T-helper 9 cell (primary cell): ENCODE data around the gene IMPDH2.
"Not testable (repeated sequence)": the region's sequence is repeated elsewhere in the genome, so short reads cannot be mapped to it uniquely, and the experiment has no call there.

Source experiments
- DNase-seq: peaks from one replicate; pipeline ENCODE4 v3.0.0-alpha.2; 2020

IMPDH2 gene

GRCh38 chr3:49021213-49021812 is 7.9 kb downstream of the IMPDH2 start:
- DNase-seq: peak; percentile 99

GRCh38 chr3:49020330-49021212 is 8.6 kb downstream of the IMPDH2 start:
- peak; percentile 16 for DNase-seq

- DNase-seq: no peak
Observed at GRCh38 chr3:49019941-49020329, 9.3 kb downstream of the IMPDH2 start.

GRCh38 chr3:49018707-49019006 is 10.5 kb downstream of the IMPDH2 start:
- DNase-seq: no peak

- DNase-seq: peak; percentile 46
Observed at GRCh38 chr3:49017971-49018706, 11.1 kb downstream of the IMPDH2 start, which contains the start of gene DALRD3. TSS of gene DALRD3 (minus strand) at chr3:49018580. CDS start at chr3:49018564, 16 bp downstream.

GRCh38 chr3:49017229-49017970 is 11.8 kb downstream of the IMPDH2 start:
- DNase-seq: no peak

GRCh38 chr3:49016414-49017228 is 12.6 kb downstream of the IMPDH2 start:
- no peak for DNase-seq

GRCh38 chr3:49015765-49016164 is 13.4 kb downstream of the IMPDH2 start:
- no peak for DNase-seq

- DNase-seq: no peak
Observed at GRCh38 chr3:49015072-49015471, 14.1 kb downstream of the IMPDH2 start.

- DNase-seq: peak; percentile 38
Observed at GRCh38 chr3:49013738-49014660, 15.2 kb downstream of the IMPDH2 start.

- no peak for DNase-seq
Observed at GRCh38 chr3:49013113-49013737, 16.0 kb downstream of the IMPDH2 start.

- DNase-seq: no peak
Observed at GRCh38 chr3:49012441-49013017, 16.7 kb downstream of the IMPDH2 start.

- no peak for DNase-seq
Observed at GRCh38 chr3:49009396-49009795, 19.8 kb downstream of the IMPDH2 start.

- not testable (repeated sequence) for DNase-seq
Observed at GRCh38 chr3:49008627-49009026, 20.6 kb downstream of the IMPDH2 start.

GRCh38 chr3:49007771-49008528 is 21.2 kb downstream of the IMPDH2 start:
- DNase-seq: peak; percentile 85

- DNase-seq: peak; percentile 94
Observed at GRCh38 chr3:49007068-49007770, 22.0 kb downstream of the IMPDH2 start, which contains the start of gene WDR6. TSS of gene WDR6 (plus strand) at chr3:49007391. CDS start at chr3:49007432, 41 bp downstream.

GRCh38 chr3:49006408-49007067 is 22.7 kb downstream of the IMPDH2 start:
- peak; percentile 11 for DNase-seq

GRCh38 chr3:49005998-49006397 is 23.2 kb downstream of the IMPDH2 start:
- no peak for DNase-seq
